ENCODE measurements around the gene RNF25.

RNF25 gene

DNA sequence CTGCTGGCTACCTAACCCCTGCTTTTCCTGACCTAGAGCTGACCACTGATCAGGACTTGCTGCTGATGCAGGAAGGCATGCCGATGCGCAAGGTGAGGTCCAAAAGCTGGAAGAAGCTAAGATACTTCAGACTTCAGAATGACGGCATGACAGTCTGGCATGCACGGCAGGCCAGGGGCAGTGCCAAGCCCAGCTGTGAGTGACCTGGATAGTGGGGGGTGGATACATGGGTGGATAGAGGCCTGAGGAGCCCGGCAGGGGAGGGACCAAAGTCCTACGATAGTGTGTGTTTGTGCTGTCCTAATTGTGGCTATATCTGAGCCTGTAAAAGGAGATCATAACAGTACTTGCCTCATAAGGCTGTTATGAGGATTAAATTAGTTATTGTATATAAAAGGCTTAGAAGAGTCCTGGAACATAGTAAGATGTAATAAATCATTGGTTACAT is 55.9 kb downstream of the RNF25 start:
- no peaks in the 10 kb centered on the region for H3K9me3 Mint-ChIP-seq
- no peak for DNase-seq
- no peak overlapping the region for H3K27ac Mint-ChIP-seq
- H3K27me3 Mint-ChIP-seq, result no peaks in the 10 kb centered on the region
- no peak overlapping the region for H3K4me3 Mint-ChIP-seq
- no peak for ATAC-seq
- no peaks in the 10 kb centered on the region for H3K4me1 Mint-ChIP-seq
